ENCODE results near the gene DLK1. TPM values are rescaled to one million over a fixed set of nuclear protein-coding genes. Genes with fewer than 3 reads are reported as not detected.

Gene DLK1
- polyA plus RNA-seq, 3 donors = 2.7 to 6.1 (median 4.4) TPM

DNA sequence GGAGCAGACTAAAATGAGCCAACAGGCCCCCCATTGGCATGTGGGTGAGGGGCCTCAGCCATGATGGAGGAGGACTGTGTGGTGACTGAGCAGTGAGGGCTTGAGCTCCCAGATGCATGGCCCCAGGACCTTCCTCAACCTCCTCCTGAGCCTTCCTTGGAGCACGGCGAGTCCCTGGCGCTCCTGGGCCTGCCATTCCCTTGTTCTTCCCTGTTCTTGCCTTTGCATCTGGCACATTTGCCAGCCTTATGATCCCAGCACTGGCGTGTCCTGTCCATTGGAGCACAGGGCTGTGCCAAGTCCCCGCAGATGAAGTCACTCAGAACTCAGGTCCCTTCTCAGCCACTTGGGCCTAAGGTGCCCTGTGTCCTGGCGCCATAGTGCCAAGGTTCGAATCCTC, 58.9 kb downstream of the DLK1 start:
- no peak for DNase-seq (ENCODE audit: low read depth in 3 of 3, low spot score in 2 of 3)

DNA sequence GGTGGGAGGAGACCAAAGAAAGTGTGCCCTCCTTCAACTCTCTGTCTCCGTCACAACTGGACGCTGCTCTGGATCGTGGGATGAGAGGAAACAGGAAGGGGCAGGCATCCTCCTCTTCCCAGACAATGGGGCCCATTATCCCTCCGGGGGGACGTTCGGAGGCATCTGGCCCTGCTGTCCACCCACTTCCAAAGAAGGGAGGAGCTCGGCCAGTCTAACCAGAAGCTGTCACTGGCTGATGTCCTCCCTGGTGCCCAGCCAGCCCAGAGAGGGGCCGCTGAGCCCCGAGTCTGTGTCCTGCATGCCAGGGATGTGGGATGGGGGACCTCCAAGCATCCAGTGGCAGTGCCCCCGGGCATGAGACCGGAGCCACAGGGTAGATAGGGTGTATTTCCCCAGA, 59.4 kb downstream of the DLK1 start:
- no peak for DNase-seq (ENCODE audit: low read depth in 3 of 3, low spot score in 2 of 3)

DNA sequence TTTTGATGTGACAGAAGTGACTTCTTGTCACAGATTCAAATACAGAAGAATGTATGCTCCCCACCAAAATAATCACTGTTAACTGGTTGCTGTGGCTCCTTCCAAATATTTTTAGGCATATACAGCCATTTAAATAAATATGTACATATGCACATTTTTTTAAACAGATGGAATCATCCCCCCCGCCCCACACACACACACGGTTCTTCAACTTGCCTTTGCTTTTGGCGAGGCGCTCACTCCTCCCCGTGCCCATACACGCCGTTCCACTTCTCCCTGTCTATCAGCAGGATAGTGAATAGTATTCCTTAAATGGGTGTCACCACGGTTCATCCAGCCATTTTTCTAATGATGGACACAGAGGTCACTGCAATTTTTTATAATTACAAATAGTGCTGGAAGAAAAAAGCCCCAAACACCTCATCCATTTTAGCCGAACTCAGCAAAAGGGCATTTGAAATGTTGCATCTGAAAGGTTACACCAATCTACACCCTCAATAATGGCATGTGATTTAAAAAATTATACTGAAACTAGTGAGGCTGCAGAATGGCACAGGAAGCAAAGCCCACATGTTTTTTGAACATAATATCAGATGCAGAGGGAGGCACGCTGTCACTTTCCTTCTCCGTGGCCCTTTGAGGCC, 60.0 kb downstream of the DLK1 start:
- no peak for DNase-seq (ENCODE audit: low read depth in 3 of 3, low spot score in 2 of 3)

DNA sequence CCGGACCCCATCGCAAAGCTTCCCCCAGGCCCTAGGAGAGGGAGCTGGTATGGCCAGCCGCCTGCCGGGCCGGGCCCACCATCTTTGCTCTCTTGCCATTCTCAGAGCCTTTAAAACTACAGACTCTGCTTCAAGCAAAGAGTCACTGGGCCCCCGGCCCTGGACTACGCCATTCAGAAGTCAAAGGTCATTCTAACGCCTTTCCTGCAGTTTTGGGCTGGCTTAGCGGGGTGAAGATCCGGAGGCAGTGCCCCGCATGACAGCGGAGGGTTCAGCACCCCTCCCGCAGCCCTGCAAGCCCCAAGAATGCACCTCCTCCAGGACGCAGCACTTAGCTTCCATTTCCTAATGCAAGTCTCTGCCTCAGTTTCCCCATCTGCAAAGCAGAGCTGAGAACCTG, 61.0 kb downstream of the DLK1 start:
- no peak for DNase-seq (ENCODE audit: low read depth in 3 of 3, low spot score in 2 of 3)

Other genes with a start within 250 kb of the DLK1 start
- gene BEGAIN, start 139.5 kb upstream of the DLK1 start, polyA plus RNA-seq (ENCODE audit: insufficient read length in 3 of 3) = 1 to 10 TPM; 1.2 to 2.3 (median 1.8) TPM
- 10 to 100 TPM; 44.0 to 64.3 (median 62.0) TPM for gene MEG3, start 99.2 kb downstream of the DLK1 start, polyA plus RNA-seq (ENCODE audit: insufficient read length in 3 of 3)
- under 1 TPM in 1 of 3 donors, not detected in 2; 0.04 TPM for gene RTL1, start 176.8 kb downstream of the DLK1 start, polyA plus RNA-seq (ENCODE audit: insufficient read length in 3 of 3)

All from right renal cortex interstitium (tissue), 3 donors.